Measurements from ENCODE around the gene ABCB11.
"Not testable (repeated sequence)": the region's sequence is repeated elsewhere in the genome, so short reads cannot be mapped to it uniquely, and the experiment has no call there.

The ABCB11 gene

DNA sequence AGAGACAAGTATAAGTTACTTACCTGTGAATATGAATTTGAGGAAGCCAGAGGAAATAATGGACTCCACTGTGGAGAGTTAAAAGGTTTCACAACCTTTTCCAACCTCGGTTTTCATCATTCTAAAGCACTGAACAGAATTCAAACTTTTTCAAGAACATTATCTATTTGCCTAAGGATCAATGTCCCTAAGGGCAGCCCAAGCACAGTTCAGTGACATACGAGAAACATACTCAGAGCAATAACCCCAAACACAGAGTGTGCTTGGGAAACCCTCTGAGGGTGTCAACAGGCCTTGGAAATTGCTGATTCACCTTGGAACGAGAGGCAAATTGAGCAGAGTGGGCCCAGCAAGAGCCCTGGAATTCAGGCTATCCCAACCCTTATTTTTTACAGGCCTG is at the start of gene ABCB11:
ABCB11 (minus strand) TSS at position 123 of the 400 bp plus-strand sequence. CDS start 13,199 bp downstream, outside the sequence.
- DNase-seq (ENCODE audit: low read depth): no peak

DNA sequence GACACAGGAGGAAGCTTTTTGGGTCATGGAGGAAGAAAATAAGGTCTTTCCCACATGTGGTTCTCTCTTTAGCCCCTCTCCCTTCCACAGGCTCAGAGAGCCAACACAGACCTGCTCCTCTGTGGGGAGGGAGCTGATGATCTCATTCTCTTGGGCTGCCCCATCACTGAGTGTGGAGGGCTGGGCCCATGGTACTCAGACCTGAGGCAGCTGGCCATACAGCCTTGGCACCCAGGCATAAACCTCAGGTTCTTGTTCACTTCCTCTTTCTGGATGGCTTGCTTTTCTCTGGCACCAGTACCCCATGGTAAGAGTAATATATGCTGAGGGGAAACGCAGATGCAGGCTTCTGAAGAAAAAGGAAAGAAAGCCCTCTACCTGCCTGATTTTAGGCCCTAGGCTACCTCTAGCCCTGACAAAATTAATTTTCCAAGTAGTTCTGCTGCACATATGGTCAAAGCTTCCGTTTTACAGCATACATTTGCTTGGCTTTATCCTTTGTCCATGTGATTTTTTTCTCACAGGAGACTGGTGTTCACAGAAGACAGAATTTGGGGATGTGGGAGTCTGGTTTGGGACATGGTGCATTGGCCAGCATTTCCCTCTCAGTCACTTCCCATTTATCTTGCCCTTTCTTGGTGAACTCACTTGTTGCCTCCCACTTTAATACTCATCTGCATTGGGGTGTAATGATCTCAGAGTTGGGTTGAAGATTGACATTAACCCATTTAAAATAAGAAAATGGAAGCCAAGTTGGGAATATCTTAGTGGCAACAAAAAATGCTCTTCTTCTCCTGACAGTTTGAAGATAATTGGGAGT is 49.3 kb upstream of the ABCB11 start:
- no peak for DNase-seq (ENCODE audit: low read depth)

DNA sequence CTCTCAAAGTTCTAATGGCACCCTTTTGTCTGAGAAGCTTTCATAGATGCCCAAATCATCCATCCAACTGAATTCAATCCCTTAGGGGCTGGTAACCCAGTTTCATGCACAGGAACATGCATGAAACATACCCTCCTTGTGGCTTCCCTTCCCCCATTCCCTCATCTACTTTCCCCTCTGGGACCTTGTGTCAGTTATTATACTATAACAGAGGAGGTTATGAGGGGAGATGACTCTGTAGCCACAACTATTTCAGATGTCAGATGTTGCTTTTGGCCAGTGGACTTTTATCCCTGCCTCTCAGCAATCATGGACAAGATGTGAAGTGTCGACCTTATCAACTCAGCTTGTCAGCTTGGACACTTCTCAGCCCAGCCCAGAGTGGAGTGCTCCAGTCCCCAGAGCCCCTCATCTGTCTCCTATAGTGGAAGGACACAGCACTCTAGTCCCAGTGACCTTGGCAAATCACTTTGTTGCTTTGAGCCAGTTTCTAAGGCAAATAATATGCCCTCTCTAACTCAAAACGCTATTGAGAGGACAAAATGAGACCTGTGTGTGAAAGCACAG is 46.6 kb upstream of the ABCB11 start:
- DNase-seq (ENCODE audit: low read depth): no peak

DNA sequence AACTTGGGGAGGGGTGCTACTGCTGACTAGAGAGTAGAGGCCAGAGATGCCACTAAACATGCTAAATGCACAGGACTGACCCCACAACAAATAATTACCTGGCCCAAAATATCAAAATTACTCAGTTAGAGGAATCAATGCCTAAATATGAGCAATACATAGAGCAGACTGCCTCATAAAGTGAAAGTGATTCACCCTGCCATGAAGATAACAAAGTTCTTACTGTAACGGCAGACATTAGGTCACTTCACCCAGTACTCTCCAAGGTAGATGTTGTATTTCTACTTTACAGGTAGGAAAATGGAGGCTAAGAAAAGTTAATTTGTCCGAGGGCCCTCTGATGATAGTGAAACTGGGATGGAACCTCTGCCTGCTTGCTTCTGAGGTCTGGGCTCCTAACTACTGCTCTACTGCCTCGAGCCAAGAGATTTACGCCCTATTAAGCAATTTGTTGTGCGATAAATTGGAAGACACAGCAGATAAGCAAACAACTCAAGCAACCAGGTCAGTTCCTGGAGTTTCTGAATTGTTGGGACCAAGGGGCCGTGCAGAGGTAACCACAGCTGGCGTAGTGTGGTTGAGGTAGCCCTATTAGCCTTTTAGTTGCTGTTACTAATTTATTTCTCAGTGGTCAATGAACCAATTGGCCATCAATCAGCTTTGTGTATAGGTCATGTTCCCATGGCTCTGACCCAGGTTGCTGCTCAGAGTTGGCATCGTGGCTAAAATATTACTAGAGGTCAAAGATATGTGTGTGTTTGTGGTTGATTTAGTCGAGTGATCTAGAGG is 43.0 kb upstream of the ABCB11 start:
- DNase-seq (ENCODE audit: low read depth): no peak

DNA sequence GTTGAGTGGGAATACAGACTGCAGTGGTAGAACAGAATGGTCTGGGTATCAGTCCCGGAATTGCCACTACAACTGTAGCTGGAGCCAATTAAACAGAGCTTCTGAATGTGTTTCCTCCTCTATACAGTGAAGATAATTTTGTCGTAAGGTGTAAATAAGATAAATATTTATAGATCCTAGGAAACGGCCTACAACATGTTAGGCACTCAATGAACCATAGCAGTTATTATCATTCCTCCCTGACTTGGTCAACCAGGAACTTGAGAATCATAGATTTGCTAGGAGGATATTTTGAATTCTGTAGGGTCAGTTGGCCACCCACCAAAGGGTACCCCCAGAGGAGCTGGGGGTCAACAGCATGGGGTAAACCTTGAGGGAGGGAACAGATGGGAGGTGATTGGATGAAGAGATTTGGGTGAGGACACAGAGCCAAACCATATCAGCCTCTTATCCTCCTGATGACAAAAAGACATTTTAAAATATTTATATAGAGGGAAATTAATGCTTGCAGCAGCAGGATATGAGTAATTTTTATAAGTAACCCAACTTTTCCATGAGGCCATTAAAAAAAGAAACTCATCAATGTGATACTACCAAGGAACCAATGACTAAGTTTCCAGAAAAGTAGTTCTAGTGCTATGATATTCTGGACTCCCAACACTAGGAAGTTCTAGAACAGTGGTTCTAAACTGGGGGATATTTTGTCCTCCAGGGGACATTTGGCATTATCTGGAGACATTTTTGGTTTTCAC is 42.3 kb upstream of the ABCB11 start:
- DNase-seq (ENCODE audit: low read depth): no peak

DNA sequence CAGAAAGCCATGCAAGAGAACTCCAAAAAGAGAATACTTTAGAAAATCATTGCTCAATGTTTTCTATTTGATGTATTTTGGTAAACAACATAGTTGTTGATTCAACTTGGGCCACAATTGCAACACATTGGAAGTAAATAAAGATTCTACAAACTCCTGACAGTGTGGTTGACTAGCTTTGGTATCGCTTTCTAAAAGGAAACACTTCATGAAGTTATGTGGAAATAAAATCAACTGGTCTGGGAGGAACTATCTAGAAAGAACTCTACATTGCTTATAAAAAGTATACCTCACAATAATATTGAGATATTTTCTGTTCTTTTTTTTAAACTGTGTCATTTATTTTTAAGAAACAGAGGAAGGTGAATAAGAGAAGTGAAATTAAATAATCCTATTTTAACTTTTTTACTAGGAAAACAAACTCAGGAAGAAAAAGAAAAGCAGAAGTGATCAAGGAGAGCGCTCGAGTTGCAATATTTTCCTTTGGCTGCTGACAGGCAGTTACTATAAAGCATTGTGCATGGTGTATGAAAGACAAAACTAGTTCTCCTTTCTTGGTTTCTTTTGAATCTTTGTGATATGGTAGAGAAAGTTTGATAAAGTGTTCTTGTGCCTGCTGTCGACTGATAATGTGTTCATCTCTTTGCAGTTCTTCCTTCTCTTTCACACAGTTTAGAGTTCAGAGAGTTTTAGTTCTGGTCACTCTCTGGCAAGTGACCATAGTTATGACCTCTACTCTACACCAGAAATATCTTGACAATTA is 41.2 kb upstream of the ABCB11 start:
- DNase-seq (ENCODE audit: low read depth): no peak

DNA sequence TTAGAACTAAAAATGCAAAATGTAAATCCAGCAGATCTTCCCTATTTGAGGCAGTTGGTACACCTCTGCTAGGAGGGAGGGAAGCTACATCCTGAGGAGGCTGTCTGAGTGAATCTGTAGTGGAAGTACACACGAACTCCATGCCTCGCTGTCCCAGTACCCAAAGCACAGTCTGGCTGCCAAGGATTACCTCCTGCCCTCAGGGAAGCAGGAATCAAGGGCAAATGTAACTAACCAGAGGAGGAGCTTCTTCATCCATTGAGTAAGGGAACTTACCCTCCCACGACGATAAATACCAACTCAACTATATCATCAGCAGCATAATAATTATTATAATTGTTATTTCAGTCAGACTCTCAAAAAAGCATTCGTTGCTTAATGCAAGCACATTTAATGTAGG is 40.3 kb upstream of the ABCB11 start:
- DNase-seq (ENCODE audit: low read depth): no peak

DNA sequence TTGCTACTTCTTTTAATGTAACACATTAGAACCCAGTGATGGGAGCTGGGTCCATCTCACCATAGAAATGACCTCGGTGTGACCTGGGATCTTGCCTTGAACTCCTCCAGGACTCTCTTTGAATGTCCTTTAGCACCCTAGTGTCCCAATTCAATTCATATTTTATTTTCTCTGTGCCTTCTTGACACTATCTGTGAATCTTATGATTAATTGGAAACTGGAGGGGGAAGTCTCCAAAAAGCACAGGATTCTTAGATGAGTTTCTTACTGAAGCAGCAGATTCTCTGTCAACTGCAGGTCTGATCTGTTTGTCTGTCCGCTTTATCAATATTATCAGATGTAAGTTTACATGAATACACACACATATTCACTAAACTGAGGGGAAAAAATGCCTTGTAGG is 38.7 kb upstream of the ABCB11 start:
- DNase-seq (ENCODE audit: low read depth): no peak

DNA sequence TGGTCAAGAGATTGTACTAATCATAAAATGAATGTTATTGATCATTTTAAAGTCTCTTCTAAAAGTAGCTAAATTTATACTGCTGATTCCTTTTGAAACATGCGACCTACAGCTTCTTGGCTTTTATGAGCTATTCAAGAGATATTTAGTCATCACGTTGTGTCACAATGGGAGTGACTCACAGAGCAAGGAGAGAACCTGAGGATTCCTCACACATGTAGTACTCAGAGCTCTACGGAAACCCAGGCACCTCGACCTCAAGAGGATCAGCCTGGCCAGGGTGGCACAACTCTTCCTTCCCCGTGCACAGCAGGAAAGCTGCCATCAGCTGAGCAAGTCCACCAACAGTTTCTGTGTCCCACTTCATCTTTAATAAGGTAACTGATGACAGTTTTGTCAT is 38.2 kb upstream of the ABCB11 start, which contains the start of gene DHRS9:
DHRS9 (plus strand) TSS at position 223 of the 400 bp plus-strand sequence. CDS start 12,019 bp downstream, outside the sequence.
- DNase-seq (ENCODE audit: low read depth): peak; percentile 36

DNA sequence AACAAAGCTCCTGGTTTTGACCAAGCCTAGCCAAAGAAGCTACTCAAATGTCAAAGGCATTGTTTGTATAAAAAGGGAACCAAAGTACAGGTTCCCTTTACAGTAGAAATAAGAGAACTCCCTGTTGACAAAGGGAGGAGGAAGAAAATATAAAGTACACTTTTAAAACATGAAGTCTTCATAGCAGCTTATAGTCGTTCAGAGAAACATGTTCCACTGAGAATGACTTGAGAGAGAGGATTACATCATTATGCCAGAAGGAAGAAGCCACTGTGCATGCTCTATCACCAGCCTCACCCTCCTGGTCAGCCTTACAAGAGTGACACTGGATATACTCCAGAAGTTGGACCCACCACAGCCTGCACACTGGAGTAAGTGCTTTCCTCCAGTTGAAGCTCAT is 35.8 kb upstream of the ABCB11 start:
- DNase-seq (ENCODE audit: low read depth): no peak

DNA sequence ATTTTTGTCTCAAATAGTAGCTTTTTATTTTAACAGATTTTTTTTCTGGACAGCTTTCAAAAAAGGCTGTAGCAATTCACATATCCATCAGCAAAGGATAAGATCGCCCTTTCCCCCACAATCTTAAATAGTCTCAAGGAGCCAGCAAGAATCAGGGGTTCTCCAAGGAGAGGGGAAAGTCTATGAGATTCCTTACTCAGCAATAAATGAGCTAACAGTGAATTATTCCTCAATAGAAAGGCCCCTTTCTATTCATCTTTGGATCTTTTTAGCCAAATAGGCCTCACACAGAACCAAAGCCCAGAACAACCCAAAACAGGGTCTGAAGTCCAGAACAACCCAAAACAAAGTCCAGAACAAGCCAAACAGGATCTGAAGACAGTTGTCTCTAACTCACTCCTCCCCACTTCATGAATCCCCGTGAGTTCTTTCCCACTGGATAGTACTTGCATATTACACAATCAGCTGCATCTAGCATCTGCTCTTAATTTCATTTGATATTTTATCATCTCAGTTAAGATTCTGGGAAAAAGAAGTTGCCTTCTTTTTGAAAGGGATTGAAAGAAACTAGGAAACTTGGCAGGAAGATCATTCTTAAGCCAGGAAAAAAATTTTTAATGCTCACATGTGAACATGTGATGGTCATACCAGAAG is 34.9 kb upstream of the ABCB11 start:
- no peak for DNase-seq (ENCODE audit: low read depth)

DNA sequence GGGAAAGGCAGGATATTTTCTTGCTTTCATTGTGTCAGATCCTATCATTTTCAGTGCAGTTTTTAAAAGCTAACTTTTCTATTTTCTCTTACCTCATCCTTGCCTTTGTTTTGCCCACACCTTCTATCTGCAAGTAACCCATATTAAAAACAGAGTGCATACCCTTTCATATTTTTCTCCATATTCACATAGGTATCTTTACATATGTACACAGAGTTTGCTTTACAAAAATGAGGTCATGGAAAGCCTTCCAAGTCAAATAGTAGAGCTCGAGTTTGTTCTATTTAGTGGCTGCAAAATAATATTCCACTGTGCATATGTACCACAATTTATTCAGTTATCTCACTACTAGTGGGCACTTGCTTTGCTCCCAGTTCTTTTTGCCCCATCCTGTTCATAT is 34.3 kb upstream of the ABCB11 start:
- no peak for DNase-seq (ENCODE audit: low read depth)

DNA sequence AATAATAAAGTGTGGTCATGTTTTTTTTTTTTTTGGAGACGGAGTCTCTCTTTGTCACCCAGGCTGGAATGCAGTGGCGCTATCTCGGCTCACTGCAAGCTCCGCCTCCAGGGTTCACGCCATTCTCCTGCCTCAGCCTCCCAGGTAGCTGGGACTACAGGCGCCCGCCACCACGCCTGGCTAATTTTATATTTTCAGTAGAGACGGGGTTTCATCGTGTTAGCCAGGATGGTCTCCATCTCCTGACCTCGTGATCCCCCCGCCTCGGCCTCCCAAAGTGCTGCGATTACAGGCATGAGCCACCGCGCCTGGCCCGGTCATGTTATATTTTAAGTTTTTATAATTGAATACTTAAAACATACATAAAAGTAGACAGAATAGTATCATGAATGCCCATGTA is 33.1 kb upstream of the ABCB11 start:
- DNase-seq (ENCODE audit: low read depth): not testable (repeated sequence)

DNA sequence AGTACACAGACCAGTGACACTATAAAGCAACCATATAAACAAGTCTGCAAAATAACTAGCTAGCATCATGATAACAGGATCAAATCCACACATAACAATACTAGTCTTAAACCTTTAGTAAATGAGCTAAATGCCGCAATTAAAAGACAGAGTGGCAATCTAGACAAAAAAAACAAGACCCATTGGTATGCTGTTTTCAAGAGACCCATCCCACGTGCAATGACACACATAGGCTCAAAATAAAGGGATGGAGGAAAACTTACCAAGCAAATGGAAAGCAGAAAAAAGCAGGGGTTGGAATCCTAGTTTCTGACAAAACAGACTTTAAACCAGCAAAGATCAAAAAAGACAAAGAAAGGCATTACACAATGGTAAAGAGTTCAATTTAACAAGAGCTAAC is 23.5 kb upstream of the ABCB11 start:
- DNase-seq (ENCODE audit: low read depth): not testable (repeated sequence)

DNA sequence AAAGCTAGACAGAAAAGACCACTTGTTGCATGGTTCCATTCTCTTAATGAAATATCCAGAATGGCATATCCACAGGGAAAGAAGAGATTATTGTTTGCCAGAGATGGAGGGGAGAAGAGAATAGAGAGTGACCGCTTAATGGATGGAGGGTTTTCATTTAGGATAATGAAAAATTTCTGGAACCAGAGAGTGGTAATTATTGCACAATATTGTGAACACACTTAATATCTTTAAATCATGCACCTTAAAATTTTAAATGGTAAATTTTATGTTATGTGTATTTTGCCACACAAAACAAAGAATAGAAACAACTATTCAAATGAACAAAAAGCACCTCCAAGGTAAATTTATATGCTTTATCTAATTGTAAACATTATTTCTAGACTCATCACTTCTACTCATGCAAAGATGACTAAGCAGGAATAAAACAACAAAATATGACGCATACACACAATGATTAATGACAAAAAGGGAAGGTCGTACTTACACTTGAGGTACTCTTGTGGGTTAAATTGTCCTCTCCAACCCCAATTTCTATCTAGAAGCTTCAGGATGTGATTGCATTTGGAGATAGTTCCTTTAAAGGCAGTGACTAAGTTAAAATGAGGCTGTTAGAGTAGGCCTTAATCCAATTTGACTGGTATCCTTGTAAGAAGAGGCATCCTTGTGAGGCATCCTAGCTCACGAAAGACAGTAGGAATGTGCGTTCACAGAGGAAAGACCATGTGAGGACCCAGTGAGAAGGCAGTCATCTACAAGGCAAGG is 19.5 kb upstream of the ABCB11 start:
- DNase-seq (ENCODE audit: low read depth): no peak

DNA sequence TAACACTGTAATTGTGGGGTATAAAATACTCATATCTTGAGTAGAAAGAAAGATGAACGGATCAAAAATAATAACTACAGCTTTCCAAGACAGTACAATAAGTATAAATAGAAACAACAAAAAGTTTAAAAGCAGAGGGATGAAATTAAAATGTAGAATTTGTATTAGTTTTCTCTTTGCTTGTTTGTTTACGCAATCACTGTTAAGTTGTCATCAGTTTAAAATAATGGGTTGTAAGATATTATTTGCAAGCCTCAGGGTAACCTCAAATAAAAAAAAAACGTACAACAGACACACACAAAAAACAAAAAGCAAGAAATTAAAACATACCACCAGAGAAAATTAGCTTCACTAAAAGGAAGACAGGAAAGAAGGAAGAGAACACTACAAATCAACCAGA is 18.0 kb upstream of the ABCB11 start:
- no peak for DNase-seq (ENCODE audit: low read depth)

DNA sequence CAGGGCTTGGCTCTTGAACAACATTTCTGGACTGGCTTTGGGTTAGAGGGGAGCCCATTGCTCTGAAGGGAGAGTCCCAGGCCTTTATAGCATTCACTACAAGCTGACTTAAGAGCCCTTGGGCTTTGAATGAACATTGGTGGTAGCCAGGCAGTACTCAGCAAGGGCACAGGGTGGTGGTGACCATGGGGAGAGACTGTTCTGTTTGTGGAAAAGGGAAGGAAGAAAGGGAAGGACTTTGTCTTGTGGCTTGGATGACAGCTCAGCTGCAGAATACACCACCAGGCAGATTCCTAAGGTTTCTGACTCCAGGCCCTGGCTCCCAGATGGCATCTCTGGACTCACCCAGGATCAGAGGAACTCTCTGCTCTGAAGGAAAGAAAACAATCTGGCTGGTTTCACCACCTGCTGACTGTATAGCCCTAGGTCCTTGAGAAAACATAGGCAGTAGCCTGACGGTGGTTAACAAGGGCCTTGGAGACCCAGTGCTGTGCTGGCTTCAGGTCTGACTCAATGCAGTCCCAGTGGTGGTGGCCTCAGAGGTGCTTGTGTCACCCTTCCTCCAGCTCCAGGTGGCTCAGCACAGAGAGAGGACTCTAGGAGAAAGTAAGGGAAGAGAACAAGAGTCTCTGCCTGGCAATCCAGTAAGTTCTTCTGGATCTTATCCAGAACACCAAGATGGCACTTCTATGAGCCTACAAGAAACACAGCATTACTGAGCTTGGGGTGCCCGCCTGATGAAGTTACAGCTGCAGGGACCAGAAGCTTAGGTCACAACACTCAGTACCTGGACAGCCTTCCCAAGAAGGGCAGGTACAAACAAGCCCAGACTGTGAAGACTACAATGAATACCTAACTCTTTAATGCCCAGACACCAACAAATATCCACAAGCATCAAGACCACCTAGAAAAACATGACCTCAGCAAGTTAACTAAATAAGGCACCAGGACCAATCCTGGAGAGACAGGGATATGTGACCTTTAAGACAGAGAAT is 16.4 kb upstream of the ABCB11 start:
- DNase-seq (ENCODE audit: low read depth): no peak

DNA sequence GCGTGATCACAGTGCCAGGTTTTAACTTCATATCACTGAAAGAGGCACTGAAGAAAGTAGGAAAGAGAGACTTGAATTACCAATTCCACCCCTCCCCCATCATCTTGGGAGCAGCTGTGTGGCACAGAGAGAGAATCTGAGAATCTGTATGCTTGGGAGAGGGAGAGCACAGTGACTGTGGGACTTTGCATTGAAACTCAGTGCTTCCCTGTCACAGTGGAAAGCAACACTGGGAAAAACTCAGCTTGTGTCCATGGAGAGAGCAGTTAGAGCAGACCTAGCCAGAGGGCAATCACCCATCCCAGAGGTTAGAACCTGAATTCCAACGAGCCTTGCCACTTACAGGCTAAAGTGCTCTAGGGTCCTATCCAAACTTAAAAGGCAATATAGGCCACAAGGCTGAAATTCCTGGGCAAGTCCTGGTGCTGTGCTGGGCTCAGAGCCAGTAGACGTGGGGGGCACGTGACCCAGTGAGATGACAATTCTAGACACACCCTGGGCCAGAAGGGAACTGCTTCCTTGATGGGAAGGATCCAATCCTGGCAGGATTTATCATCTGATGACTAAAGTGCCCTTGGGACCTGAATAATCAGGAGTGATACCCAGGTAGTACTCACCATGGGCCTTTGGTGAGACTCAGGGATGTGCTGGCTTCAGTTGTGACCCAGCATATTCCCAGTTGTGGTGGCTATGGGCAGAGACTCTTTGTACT is 15.5 kb upstream of the ABCB11 start:
- DNase-seq (ENCODE audit: low read depth): no peak

All from activated T-cell treated with anti-CD3 and anti-CD28 coated beads for 48 hours (primary cell).